HG03460 (cell line): ENCODE results near the gene GLI2.

ENCODE experiments used
- ATAC-seq: cut with Tn5 transposase; IDR thresholded peaks from one replicate; pipeline ENCODE4 v1.9.1; 2021; ENCODE audit not compliant: unreplicated experiment

GLI2 gene

GRCh38 chr2:120712180-120712681 lies 23.4 kb upstream of the GLI2 start:
- ATAC-seq: no peak

DNA sequence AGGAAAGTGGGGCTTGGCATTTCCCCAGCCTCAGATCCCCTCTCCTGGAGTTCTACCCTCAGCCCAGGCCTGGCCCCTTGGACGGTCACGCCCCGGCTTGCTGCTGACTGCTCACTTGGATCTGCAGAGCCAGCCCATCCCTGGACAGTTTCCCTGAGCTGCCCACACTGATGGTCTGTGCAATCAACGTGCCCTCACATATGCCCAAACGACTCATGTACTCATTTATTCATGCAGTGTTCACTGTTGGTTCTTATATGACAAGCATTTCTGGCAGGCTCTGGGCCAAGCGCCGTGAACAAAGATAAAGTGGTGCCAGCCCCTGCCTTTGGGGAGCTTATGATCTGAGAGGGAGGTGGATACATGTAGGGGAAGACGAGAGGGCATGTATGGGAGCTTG lies 20.3 kb upstream of the GLI2 start:
- ATAC-seq: no peak

DNA sequence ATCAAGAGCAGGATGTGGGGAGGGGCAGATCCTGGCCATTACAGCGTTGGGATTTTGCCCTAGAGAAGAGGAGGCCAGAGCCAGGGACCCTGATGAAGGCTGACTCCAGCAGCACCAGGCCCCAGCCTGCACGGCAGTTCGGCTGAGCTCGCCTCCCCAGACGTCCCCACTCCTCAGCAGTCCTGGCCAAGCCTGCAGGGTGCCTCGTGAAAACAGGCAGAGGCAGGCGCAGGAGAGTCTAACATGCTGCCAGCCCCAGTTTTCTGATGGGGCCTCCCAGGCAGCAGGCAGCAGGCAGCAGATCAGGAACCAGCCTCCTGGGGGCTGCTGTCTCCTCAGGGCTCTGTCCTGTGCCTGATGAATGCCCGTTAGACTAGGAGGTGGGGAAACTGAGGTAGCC lies 19.7 kb upstream of the GLI2 start:
- no peak for ATAC-seq

- no peak for ATAC-seq
Observed at GRCh38 chr2:120716641-120717585, 18.8 kb upstream of the GLI2 start.

DNA sequence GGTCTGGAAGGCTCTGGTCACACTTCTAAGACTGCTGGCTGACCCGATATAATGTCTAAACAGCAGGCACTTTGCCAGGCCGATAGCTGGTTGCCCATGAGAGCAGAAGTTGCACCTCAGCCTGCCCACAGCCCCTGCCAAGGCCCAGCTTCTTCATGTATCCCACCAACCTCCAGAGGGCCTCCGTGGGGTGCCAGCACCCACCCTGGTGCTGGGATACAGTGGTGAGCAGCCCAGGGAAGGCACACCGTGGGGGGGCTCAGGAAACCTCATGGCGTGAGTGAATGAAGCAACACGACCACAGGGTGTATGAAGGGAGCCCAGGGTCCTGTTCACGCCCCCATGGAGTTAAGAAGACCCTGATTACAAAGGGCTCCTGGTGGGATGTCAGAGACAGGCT lies 16.2 kb upstream of the GLI2 start:
- ATAC-seq: no peak

DNA sequence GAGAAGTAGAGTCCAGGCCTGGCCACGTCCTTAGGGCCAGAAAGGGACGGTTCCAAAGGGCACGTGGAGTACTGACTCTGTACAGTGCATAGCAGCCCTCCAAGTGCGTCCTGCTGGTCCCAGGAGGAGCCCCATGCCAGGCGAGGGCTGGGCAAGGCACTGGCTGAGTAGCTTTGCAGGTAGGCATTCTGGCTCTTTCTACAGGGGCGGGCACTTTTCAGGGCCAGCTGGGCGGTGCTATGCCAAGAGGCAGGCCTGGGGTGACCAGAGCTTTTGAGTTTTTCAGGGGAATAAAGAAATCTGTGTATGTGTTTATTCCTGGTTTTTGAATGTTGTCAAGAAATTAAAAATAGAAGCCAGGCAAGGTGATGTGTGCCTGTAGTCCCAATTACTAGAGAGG lies 15.4 kb upstream of the GLI2 start:
- ATAC-seq: no peak

DNA sequence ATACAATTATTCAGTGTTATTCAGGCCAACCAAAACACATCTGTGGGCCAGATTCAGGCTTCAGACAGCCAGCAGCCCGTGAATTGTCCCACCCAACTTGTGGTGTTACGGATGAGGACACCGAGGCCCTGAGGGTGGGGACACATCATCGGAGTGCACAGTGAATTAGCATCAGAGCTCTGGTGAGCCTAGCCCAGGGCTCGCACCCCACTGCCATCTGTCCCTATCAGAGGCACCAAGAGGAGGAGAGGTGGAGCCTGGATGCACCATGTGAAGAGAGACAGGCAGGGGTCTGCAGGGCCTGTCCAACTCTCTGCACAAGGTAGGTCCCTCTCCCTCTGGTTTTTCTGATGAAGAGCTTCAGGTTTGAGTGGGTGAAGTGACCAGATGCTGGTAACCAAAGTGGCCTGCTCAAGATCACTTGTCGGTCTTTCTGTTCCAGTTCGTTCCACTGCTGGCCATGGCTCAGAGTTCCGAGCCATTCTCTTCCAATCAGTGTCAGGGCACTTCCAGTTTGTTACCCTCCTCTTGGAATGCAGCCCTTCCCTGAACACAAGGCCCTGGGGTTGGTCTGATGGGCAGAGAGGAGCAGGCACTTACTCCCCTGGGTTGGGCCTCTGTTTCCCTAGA lies 14.8 kb upstream of the GLI2 start:
- ATAC-seq: no peak

DNA sequence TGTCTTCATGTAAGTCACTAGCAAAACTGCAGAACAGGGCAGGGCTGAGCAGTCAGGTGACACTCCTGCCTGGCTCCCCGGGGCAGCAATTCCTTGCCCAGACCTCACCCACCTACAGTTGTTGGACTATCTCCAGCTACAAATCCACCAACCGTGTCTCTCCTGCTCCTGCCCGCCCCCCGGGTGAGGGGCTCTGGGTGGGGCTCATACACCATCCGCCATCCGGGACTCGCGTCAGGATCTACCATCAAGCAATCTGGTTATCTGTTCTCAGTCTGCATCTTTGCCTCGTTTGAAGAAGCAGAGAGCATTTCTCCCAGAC lies 13.5 kb upstream of the GLI2 start:
- no peak for ATAC-seq

DNA sequence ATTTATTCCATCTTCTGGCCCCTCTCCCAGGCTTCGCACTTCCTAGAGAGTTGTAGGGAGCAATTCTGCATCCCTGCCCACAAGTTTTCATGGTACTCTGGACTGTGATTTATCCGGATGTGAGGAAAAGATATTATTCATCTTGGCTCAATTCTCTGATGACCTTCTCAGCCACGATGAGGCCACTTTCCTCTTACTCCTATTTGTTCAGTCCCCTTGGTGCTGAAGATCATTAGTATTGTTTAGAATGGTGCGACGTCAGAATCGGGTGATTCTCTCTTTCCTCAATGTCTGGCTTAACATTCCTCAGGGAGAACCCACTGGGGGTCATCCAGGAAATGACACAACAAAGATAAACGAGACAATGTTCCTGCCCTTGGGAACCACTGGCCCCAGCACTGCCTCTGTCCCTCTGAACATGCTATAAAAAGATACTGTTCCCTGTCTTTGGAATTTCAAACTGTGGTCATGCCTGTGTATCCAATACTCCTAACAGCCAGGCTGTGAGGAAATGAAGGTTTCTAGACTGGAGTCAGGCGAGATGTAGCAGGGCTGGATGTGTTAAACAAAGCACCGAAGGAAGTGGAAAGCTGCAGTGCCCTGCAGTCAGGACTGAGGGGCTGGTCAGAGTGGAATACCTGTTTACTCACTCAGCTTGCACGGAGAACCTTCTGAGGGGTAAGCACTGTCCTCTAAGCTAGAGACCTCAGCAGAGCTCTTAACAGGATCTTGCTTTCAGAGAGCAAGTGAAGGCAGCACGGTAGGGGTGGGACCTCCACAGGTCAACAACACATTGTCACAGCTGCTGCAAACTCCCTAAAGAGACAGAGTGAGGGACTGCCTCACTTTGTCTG lies 12.9 kb upstream of the GLI2 start:
- ATAC-seq: no peak

- ATAC-seq: no peak
Observed at GRCh38 chr2:120726245-120726644, 9.4 kb upstream of the GLI2 start.

DNA sequence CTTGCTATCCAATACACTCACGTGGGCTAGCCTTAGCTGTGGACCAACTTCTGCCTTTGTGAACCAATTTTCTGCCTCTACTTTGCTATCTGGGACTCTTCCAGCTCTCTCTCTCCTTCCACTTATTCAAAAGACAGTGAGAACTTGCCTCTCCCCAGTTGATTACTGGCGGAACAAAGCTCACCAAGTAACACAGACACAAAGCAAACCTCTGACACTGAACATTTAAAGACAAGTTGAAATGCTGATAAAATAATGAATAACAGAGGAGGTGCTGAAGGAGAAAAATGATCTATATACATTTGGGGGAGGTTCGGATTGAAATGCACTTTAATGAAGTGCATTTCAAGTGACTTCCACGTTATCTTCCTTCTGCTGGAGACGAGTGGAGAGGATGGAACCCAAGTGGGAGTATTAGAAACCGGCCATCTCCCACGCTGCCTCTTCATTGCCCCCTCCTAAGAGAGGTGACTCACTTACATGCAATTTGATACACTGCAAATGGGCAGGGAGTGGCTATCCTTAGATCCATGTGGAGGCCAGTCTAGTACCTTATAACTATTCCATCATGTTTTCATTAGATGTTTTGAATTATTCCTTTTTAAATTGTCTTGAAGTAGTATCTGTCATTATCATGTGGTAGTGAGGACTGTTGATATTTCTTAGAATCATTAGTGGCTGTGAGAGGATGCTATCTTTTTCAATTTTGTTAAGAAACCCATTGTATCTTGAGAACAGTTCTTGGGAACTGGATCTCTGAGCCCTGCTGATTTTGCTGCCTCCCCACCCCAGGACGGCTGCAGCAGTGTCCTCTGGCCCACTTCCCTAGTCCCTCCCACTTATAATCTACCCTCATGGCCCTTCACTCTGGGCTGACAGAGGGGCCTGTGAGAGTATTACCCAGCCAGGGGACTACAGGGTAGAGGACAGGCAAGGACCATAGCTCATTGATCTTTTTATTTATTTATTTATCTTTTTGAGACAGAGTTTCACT lies 6.0 kb upstream of the GLI2 start:
- no peak for ATAC-seq

GRCh38 chr2:120731175-120731574 lies 4.5 kb upstream of the GLI2 start:
- ATAC-seq: no peak

- ATAC-seq: no peak
Observed at GRCh38 chr2:120732506-120733237, 3.0 kb upstream of the GLI2 start.

DNA sequence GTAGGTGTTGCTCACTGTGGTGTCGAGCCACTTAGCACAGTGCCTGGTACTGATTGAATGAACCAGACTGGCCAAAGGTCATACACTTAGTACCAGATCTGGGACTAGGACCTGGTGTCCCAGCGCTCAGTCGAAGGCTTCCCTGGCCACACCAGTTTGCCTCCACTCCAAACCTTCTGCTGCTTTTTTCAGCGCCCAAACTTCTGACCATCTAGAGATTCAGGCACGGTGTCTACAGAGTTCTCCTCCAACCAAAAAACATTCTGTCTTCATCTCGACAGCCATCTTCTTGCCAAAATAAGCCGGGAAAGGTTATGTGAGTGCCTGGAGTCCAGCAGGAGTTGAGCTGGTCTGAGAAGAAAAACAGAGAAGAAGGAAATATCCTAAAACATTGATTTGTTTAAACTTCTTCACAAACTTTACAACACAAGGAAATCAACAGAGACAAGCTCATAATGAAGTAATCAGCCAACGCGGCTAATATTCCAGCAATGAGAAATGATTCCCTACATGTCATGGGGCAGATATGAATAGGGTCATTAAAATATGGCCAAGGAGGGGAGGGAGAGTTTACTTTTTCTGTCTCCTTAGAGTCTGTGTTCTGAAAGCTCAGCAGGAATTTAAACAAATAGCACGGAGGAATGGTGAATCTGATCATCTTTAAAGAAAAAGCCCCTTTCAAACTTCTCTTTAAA lies 2.3 kb upstream of the GLI2 start:
- no peak for ATAC-seq

DNA sequence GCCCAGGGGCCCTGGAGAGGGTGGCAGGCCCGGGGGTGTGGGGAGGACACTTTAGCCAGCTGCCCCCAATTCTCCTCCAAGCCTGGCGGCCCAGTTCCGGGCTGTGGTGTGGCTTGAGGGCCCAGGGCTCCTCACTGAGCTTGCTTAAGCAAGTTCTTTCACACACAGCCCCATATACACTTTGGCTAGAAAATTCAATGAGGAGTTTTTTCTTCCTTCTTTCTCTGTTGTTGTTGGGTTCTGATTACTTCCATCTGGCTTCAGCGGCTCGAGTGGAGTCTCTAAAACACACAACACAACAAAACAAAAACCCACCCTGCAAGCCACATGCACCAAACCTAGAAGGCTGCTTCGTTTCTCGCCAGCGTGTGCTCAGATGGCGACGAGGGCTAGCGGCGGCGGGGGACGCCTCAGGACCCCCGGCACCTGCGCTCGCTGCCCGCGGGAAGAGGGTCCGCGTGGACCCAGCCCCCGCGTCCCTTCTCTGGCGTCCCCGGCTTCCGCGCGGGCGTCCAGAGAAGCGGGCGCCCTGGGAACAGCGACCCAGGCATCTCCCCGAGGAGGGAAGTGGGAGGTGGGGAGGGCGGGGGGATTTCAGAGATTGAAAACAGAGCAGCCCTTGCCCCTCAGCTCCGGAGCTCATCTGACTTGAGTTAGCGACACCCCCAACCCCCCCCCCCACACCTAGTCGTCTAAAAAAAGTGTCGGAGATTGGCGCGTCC lies 577 bp upstream of the GLI2 start:
- no peak for ATAC-seq

- ATAC-seq: no peak
Observed at GRCh38 chr2:120736202-120736623, 545 bp downstream of the GLI2 start.

GRCh38 chr2:120736624-120737339 lies 1.1 kb downstream of the GLI2 start:
- ATAC-seq: no peak
